Esophagus squamous epithelium (tissue), 5 donors: ENCODE data around the gene HPCAL1. TPM values are rescaled to one million over a fixed set of nuclear protein-coding genes. Genes with fewer than 3 reads are reported as not detected.

Experiments
- DNase-seq: peaks from one replicate; lab custom pipeline; 2025; lab: John Stamatoyannopoulos, UW
- H3K27ac ChIP-seq, 4 donors: fragments of 200-600 bp; sonication (generic); one replicate each; pipeline ENCODE4 v1.5.1; 2016 to 2019; ENCODE audit warnings: mild to moderate bottlenecking in 1 of 4
- H3K27me3 ChIP-seq, 4 donors: fragments of 200-600 bp; sonication (generic); 1 replicate in 3 of 4; 2 replicates in 1 of 4; pipeline versions ENCODE4 v1.5.1 to v1.6.0; 2017 to 2021; ENCODE audit warnings: antibody characterized with exemption in 1 of 4
- H3K36me3 ChIP-seq, 3 donors: fragments of 200-600 bp; sonication (generic); one replicate each; pipeline ENCODE4 v1.5.1; 2016 to 2019
- H3K4me1 ChIP-seq, 3 donors: fragments of 200-600 bp; sonication (generic); one replicate each; pipeline ENCODE4 v1.5.1; 2017 to 2019
- H3K4me3 ChIP-seq, 4 donors: fragments of 200-600 bp; sonication (generic); 1 replicate in 3 of 4; 2 replicates in 1 of 4; pipeline ENCODE4 v1.5.1; 2016 to 2019; ENCODE audit warnings: mild to moderate bottlenecking in 2 of 4, moderate library complexity in 1 of 4
- H3K9me3 ChIP-seq, 3 donors: fragments of 200-600 bp; sonication (generic); one replicate each; pipeline ENCODE4 v1.5.1; 2016 to 2019
- CTCF ChIP-seq, 6 experiments: fragments of 450-650 bp in 4 of 6; fragments of 200-600 bp in 2 of 6; sonication (generic) in 2 of 6; IDR thresholded peaks; one replicate each; pipeline ENCODE4 v1.5.1; 2016 to 2019; ENCODE audit warnings: antibody characterized with exemption in 6 of 6, mild to moderate bottlenecking in 4 of 6, moderate library complexity in 4 of 6
- POLR2A ChIP-seq, 4 donors: fragments of 450-650 bp; IDR thresholded peaks; one replicate each; pipeline ENCODE4 v1.6.1; 2017; ENCODE audit warnings: antibody characterized with exemption in 4 of 4, mild to moderate bottlenecking in 4 of 4, moderate library complexity in 3 of 4
- WGBS, 2 donors: methylation state at CpG; one replicate each; pipeline ENCODE4 v1.1.5; 2018; 5-methylcytosine and 5-hydroxymethylcytosine counted together
- intact Hi-C: fragments of 100-400 bp; cut with DNase I; formaldehyde crosslinking; loops from one replicate; pipeline ENCODE4 v1.15.0; 2022
- total RNA-seq, 4 donors: library from RNA; depleted of rRNA; stranded (reverse); fragments of >200 nt; gene quantifications; one replicate each; pipeline ENCODE4 v1.1.0, GENCODE V29; 2016
- donor health status: DM: yes; HTN: yes; CAD: no.

The HPCAL1 gene
- total RNA-seq, 4 donors from 2014 or later = 13.2 to 26.4 (median 20.5) TPM

DNA sequence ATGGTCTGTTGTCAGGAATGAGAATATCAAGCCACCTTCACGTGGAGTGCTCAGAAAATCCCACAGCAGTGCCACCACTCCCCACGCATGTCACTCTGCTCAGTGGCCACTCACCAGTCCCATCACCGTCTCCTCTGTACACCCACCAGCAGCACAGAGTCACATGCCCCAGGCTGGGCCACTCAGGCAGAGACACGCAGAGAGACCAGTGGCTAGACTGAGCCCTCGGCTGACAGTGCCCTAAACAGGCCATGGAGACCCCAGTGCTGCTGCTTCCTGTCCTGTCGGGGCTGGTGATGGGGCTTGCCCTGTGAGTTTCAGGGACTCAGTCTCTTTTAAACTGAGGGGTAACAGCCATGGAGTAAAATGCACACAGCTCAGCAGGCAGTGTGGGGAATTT, 119.5 kb downstream of the HPCAL1 start:
- no peaks in the 10 kb centered on the region for H3K27me3 ChIP-seq
- H3K9me3 ChIP-seq = no peaks in the 10 kb centered on the region
- H3K27ac ChIP-seq = no peak overlapping the region
- no peaks in the 10 kb centered on the region for H3K4me1 ChIP-seq
- H3K36me3 ChIP-seq = peaks cover 0 to 62% (median 0%) of the 10 kb centered on the region in 3 donors
- no peak for TF ChIP-seq POLR2A (IDR thresholded peaks at IDR 0.05)
- no peak for TF ChIP-seq CTCF (IDR thresholded peaks at IDR 0.05)
- 83 to 100% methylated on average over 2 to 4 of the region's 6 CpGs for WGBS, 2 donors
- DNase-seq = no peak
- intact Hi-C loops = no loop called here
- H3K4me3 ChIP-seq = no peak overlapping the region

DNA sequence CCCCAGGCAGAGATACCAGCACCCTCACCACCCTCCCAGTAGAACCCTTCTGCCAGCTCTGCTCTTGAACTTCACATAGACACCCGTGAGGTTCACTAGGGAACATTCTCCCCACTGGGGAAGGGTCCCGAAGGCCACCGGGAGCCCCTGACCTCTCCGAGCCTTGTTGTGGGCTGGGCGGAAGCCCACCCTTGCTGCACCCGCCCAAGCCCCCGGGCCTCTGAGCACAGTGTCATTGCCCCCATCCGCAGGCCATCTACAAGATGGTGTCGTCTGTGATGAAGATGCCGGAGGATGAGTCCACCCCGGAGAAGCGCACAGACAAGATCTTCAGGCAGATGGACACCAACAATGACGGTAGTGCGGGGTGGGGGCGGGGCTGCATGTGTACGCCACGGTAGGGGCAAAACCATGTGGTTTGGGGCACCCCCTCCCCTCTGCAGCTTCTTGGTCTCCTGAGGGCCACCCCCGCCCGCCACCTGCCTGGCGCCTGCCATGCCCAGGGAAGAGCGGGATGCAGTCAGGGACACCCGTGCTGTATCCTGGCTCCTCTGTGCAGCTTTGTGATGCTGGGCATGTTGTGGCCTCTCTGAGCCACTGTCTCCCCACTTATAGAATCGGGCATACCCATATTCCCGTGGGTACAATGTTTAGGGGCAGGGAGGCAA, 120.2 kb downstream of the HPCAL1 start:
- Histone ChIP-seq H3K27me3 (no peaks in the 10 kb centered on the region), H3K36me3 (peaks cover 0 to 64% (median 0%) of the 10 kb centered on the region in 3 donors), H3K27ac (no peak overlapping the region), H3K9me3 (no peaks in the 10 kb centered on the region), H3K4me1 (no peaks in the 10 kb centered on the region), H3K4me3 (no peak overlapping the region)
- 80 to 97% methylated on average over 1 to 6 of the region's 24 CpGs for WGBS, 2 donors
- intact Hi-C loops = no loop called here
- no peak for DNase-seq
- TF ChIP-seq POLR2A (IDR thresholded peaks at IDR 0.05) (no peak), CTCF (IDR thresholded peaks at IDR 0.05) (no peak)

DNA sequence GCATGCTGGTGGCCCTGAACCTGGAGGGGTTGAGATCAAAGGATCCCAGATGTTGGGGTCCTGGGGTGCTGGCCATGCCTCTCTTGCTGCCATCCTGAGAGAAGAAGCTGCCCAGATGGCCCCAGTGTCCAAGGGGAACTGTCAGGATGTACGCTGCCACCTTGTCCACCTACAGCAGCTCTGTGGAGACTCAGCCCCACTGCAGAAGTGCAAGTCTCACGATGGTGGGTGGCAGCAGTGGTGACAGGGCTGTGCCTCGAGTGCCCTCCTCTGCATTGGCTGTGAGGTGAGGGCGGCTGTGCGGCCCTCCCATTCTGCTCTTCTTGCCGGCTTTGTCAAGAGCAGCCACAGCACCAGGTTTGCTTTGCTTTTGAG, 120.7 kb downstream of the HPCAL1 start:
- Histone ChIP-seq H3K27me3 (no peaks in the 10 kb centered on the region), H3K9me3 (no peaks in the 10 kb centered on the region), H3K4me1 (no peaks in the 10 kb centered on the region), H3K36me3 (peaks cover 0 to 64% (median 0%) of the 10 kb centered on the region in 3 donors), H3K4me3 (no peak overlapping the region), H3K27ac (no peak overlapping the region)
- no peak for DNase-seq
- WGBS, 2 donors = no CpG with 5 or more reads among the region's 6 CpGs
- TF ChIP-seq CTCF (IDR thresholded peaks at IDR 0.05) (no peak), POLR2A (IDR thresholded peaks at IDR 0.05) (no peak)
- intact Hi-C loops = no loop called here

DNA sequence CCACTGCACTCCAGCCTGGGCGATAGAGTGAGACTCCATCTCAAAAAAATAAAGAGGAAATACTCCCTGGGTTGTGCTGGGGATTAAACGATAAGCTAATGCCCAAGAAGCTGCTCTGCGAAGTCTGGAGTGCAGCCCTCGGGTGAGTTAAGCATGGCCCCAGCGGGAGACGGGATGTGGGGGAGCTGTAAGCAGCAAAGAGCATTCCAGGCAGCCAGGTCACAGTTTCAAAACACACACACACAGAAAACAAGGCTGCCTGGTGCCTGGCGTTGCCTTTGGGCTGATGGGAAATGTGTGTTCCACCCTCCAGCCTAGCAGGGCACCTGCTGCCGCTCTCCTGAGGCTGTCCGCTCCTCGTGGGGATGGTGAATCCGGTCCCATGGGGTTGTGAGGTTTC, 121.3 kb downstream of the HPCAL1 start:
- Histone ChIP-seq H3K36me3 (peaks cover 0 to 64% (median 0%) of the 10 kb centered on the region in 3 donors), H3K4me1 (no peaks in the 10 kb centered on the region), H3K27ac (no peak overlapping the region), H3K4me3 (no peak overlapping the region), H3K9me3 (no peaks in the 10 kb centered on the region), H3K27me3 (no peaks in the 10 kb centered on the region)
- DNase-seq = no peak
- TF ChIP-seq POLR2A (IDR thresholded peaks at IDR 0.05) = no peak
- no peak for TF ChIP-seq CTCF (IDR thresholded peaks at IDR 0.05)
- WGBS, 2 donors = 87 to 93% methylated on average over 7 to 11 of the region's 11 CpGs
- intact Hi-C loops = no loop called here

DNA sequence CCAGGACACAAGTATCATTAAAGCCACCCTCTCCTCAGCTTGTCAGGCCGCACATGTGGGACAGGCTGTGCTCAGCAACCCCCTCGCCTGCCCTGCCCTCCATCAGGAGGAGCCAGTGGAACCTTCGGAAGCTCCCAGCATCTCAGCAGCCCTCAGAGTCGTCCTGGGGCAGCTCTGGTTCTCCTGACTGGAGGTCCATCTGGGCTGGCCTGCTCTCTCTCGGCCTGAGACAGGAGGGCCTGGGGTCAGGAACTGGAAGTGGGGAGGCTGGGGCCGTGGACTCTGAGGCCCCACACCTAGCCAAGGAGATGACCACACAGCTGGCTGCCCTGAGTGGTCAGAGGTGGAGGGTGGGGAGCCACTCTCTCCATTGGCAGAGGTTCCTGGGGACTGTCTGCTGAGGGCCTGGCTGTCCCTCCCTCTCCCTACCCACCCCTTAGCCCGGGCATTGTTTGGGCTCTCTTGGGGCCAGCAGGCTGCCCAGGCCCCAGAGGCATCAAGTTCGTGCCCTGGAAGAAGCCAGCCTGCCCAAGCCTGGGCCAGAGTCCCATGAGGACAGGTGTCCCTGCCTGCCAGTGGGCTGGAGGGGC, 122.3 kb downstream of the HPCAL1 start:
- no peaks in the 10 kb centered on the region for H3K4me1 ChIP-seq
- 50% methylated on average over 1 of the region's 8 CpGs; no CpG with 5 or more reads in 1 of the 2 donors for WGBS, 2 donors
- peaks cover 0 to 58% (median 0%) of the 10 kb centered on the region in 3 donors for H3K36me3 ChIP-seq
- no peak overlapping the region for H3K4me3 ChIP-seq
- intact Hi-C loops = no loop called here
- TF ChIP-seq CTCF (IDR thresholded peaks at IDR 0.05) (no peak), POLR2A (IDR thresholded peaks at IDR 0.05) (no peak)
- H3K9me3 ChIP-seq = no peaks in the 10 kb centered on the region
- H3K27ac ChIP-seq = no peak overlapping the region
- DNase-seq = no peak
- no peaks in the 10 kb centered on the region for H3K27me3 ChIP-seq
